Peyer's patch (tissue), 4 donors: ENCODE measurements around the gene ZNF580.

Source experiments
- CTCF ChIP-seq, 6 experiments: fragments of 450-650 bp in 4 of 6; fragments of 200-600 bp in 2 of 6; sonication (generic) in 1 of 6; IDR thresholded peaks; one replicate each; pipeline ENCODE4 v1.5.1; 2017 to 2019; ENCODE audit warnings: antibody characterized with exemption in 6 of 6, mild to moderate bottlenecking in 3 of 6, moderate library complexity in 1 of 6
- POLR2A ChIP-seq, 2 donors: fragments of 450-650 bp; IDR thresholded peaks; one replicate each; pipeline ENCODE4 v1.5.1; 2017; ENCODE audit warnings: antibody characterized with exemption in 2 of 2, mild to moderate bottlenecking in 2 of 2, moderate library complexity in 2 of 2

- TF ChIP-seq POLR2A (IDR thresholded peaks at IDR 0.05) (no peak), CTCF (IDR thresholded peaks at IDR 0.05) (no peak)
Measured at GRCh38 chr19:55643887-55644176, 3.0 kb downstream of the ZNF580 start.
